MM.1S (cell line): Measurements from ENCODE around the gene HCRTR1.

Experiments used
- DNase-seq: peaks from one replicate; pipeline ENCODE4 v3.0.0-alpha.2; 2015
- H2AFZ ChIP-seq: fragments of 300-600 bp; sonication (generic); 2 replicates; pipeline ENCODE4 v1.6.0; 2016; ENCODE audit warnings: antibody characterized with exemption, low read length
- H3F3A ChIP-seq: fragments of 300-600 bp; sonication (generic); 2 replicates; pipeline ENCODE4 v1.6.1; 2016; ENCODE audit warnings: mild to moderate bottlenecking, antibody characterized with exemption, low read length, moderate library complexity, mixed read lengths; ENCODE audit not compliant: insufficient read depth
- H3K27ac ChIP-seq: fragments of 300-600 bp; sonication (generic); 2 replicates; pipeline ENCODE4 v1.5.1; 2016; ENCODE audit warnings: mild to moderate bottlenecking, low read length
- H3K27me3 ChIP-seq: fragments of 300-600 bp; sonication (generic); replicated peaks from 2 replicates; pipeline ENCODE4 v1.6.0; 2016; ENCODE audit warnings: low read length; ENCODE audit not compliant: insufficient read depth
- H3K36me3 ChIP-seq: fragments of 300-600 bp; sonication (generic); replicated peaks from 2 replicates; pipeline ENCODE4 v1.6.1; 2016; ENCODE audit warnings: mild to moderate bottlenecking, low read length, mixed read lengths; ENCODE audit not compliant: insufficient read depth
- H3K4me1 ChIP-seq: fragments of 300-600 bp; sonication (generic); 2 replicates; pipeline ENCODE4 v1.6.1; 2016; ENCODE audit warnings: low read length, mixed read lengths
- H3K4me2 ChIP-seq: fragments of 300-600 bp; sonication (generic); 2 replicates; pipeline ENCODE4 v1.6.0; 2016; ENCODE audit warnings: low read depth, low read length
- H3K4me3 ChIP-seq: fragments of 300-600 bp; sonication (generic); 2 replicates; pipeline ENCODE4 v1.5.1; 2016; ENCODE audit warnings: low read length, mixed read lengths
- H3K79me2 ChIP-seq: fragments of 300-600 bp; sonication (generic); 2 replicates; pipeline ENCODE4 v1.6.1; 2016; ENCODE audit warnings: mixed run types, low read length, mixed read lengths
- H3K9ac ChIP-seq: fragments of 300-600 bp; sonication (generic); 2 replicates; pipeline ENCODE4 v1.6.1; 2016; ENCODE audit warnings: low read length, mixed read lengths
- H3K9me2 ChIP-seq: fragments of 300-600 bp; sonication (generic); replicated peaks from 2 replicates; pipeline ENCODE4 v1.6.1; 2016; ENCODE audit warnings: mild to moderate bottlenecking, low read length, mixed read lengths; ENCODE audit not compliant: insufficient read depth
- H3K9me3 ChIP-seq: fragments of 300-600 bp; sonication (generic); replicated peaks from 2 replicates; pipeline ENCODE4 v1.6.1; 2016; ENCODE audit warnings: mild to moderate bottlenecking, low read length, mixed read lengths; ENCODE audit not compliant: insufficient read depth
- H4K20me1 ChIP-seq: fragments of 300-600 bp; sonication (generic); 2 replicates; pipeline ENCODE4 v1.6.1; 2016; ENCODE audit warnings: mild to moderate bottlenecking, low read length, moderate library complexity, mixed read lengths; ENCODE audit not compliant: insufficient read depth
- EZH2 ChIP-seq: fragments of 300-600 bp; sonication (generic); optimal IDR thresholded peaks from 2 replicates; pipeline ENCODE3; 2017; ENCODE audit warnings: low read depth, mild to moderate bottlenecking, antibody characterized with exemption, low read length, mixed read lengths
- EZH2phosphoT487 ChIP-seq: fragments of 300-600 bp; sonication (generic); IDR thresholded peaks from 2 replicates; pipeline ENCODE4 v1.6.1; 2018; ENCODE audit warnings: antibody characterized with exemption, low read length
- TF ChIP-seq, protein P1 (sequence below): fragments of 300-600 bp; sonication (generic); IDR thresholded peaks from 2 replicates; pipeline ENCODE4 v1.5.1; 2016; ENCODE audit warnings: antibody characterized with exemption, low read length, mixed read lengths

Gene HCRTR1

DNA sequence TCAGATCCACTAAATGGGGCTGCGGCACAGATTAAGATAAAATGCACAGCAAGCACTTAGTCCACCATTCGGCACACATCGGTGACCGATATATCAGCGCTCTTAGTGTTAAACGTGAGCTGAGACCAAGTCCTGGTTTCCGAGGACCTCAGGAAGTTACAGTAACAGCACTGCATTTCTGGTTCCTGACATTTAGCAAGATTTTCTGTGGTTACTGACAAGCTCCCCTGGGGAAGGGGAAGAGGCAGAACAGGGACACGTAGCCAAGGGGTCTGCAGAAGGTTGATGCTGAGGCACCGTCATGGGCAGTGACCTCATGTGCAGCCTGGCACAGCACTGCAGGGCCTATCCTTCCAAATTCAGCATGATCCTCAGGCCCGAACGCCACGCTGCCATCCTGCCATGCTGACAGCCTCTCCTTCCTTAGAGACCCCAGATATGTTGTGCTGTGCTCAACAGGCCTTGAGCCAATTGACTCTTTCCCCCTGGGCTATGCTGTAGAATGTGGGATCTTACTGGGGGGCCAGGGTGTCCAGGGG is 40.6 kb downstream of the HCRTR1 start:
- no peak overlapping the region for H3K4me2 ChIP-seq
- no peaks in the 10 kb centered on the region for H3F3A ChIP-seq
- H3K4me1 ChIP-seq = no peaks in the 10 kb centered on the region
- no peaks in the 10 kb centered on the region for H4K20me1 ChIP-seq
- no peak overlapping the region for H2AFZ ChIP-seq
- no peak overlapping the region for H3K27ac ChIP-seq
- no peak for TF ChIP-seq EZH2
- TF ChIP-seq, protein P1, sequence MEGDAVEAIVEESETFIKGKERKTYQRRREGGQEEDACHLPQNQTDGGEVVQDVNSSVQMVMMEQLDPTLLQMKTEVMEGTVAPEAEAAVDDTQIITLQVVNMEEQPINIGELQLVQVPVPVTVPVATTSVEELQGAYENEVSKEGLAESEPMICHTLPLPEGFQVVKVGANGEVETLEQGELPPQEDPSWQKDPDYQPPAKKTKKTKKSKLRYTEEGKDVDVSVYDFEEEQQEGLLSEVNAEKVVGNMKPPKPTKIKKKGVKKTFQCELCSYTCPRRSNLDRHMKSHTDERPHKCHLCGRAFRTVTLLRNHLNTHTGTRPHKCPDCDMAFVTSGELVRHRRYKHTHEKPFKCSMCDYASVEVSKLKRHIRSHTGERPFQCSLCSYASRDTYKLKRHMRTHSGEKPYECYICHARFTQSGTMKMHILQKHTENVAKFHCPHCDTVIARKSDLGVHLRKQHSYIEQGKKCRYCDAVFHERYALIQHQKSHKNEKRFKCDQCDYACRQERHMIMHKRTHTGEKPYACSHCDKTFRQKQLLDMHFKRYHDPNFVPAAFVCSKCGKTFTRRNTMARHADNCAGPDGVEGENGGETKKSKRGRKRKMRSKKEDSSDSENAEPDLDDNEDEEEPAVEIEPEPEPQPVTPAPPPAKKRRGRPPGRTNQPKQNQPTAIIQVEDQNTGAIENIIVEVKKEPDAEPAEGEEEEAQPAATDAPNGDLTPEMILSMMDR = no peak
- no peaks in the 10 kb centered on the region for H3K9me3 ChIP-seq
- H3K9me2 ChIP-seq = no peaks in the 10 kb centered on the region
- no peaks in the 10 kb centered on the region for H3K36me3 ChIP-seq
- no peak for DNase-seq
- no peaks in the 10 kb centered on the region for H3K79me2 ChIP-seq
- H3K9ac ChIP-seq = no peak overlapping the region
- H3K4me3 ChIP-seq = no peak overlapping the region
- peaks cover 72% of the 10 kb centered on the region for H3K27me3 ChIP-seq

DNA sequence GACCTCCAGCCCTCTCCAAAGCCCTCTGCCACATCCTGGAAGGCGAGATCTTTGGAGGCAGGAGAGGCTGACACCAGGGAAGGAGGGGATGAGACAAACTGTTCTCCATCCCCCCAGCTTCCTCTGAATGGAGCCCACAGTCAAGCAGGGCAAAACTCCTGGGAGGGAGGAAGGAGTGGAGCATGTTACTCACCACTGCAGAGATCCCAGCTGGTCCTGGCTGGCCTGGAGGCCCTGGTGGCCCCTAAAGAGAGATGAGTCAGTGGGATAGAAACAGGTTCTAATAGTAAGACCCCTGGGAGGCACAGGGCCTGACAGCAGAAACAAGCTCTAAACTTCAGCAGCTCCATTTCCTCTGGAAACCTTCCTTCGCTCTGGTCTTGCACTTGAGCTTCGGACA is 41.2 kb downstream of the HCRTR1 start:
- H3K9me3 ChIP-seq = no peaks in the 10 kb centered on the region
- no peak for DNase-seq
- H2AFZ ChIP-seq = no peak overlapping the region
- H3K4me1 ChIP-seq = no peaks in the 10 kb centered on the region
- no peak overlapping the region for H3K4me3 ChIP-seq
- no peaks in the 10 kb centered on the region for H3K36me3 ChIP-seq
- no peaks in the 10 kb centered on the region for H3K9me2 ChIP-seq
- H3K9ac ChIP-seq = no peak overlapping the region
- H3K4me2 ChIP-seq = no peak overlapping the region
- H3F3A ChIP-seq = no peaks in the 10 kb centered on the region
- no peak overlapping the region for H3K27ac ChIP-seq
- H3K27me3 ChIP-seq = peaks cover 74% of the 10 kb centered on the region
- TF ChIP-seq EZH2 (no peak), EZH2phosphoT487 (no peak)
- TF ChIP-seq, protein P1 = no peak
- no peaks in the 10 kb centered on the region for H4K20me1 ChIP-seq
- H3K79me2 ChIP-seq = no peaks in the 10 kb centered on the region

DNA sequence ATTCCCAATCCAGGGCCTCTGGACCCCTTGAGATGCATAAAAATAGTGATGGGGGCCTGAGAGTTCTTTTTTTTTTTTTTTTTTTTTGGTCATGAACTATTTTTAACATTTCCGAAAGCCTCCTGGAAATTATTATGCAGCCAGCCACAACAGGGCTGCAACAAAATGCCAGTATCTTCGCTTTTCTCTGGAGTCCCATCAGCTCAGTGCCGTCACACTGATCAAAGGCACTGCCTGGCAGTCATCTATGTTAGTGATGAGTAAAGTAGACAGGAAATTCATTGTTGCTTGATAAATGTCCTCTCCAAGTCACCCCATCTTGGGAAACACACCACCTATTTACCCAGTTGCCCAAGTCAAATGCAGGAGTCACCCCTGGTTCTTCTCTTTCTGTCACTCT is 42.4 kb downstream of the HCRTR1 start:
- H3K36me3 ChIP-seq = no peaks in the 10 kb centered on the region

More for the DNA sequence above, 42.4 kb downstream of the HCRTR1 start:
- no peaks in the 10 kb centered on the region for H3F3A ChIP-seq
- H3K9me2 ChIP-seq = no peaks in the 10 kb centered on the region
- H3K4me1 ChIP-seq = no peaks in the 10 kb centered on the region
- no peak for DNase-seq
- no peak overlapping the region for H2AFZ ChIP-seq
- H3K4me2 ChIP-seq = no peak overlapping the region
- H4K20me1 ChIP-seq = no peaks in the 10 kb centered on the region
- H3K27ac ChIP-seq = no peak overlapping the region
- no peak overlapping the region for H3K9ac ChIP-seq
- H3K27me3 ChIP-seq = peaks cover 74% of the 10 kb centered on the region
- H3K4me3 ChIP-seq = no peak overlapping the region
- H3K79me2 ChIP-seq = no peaks in the 10 kb centered on the region
- no peaks in the 10 kb centered on the region for H3K9me3 ChIP-seq
- TF ChIP-seq, protein P1 = no peak
- TF ChIP-seq EZH2phosphoT487 = no peak
- TF ChIP-seq EZH2 = no peak
